NB4 (cell line): ENCODE data around the gene NUP35.

Experiments
- MYC ChIP-seq: IDR thresholded peaks from 2 replicates; pipeline ENCODE4 v1.6.1; 2011; ENCODE audit warnings: low read depth, low read length
- POLR2A ChIP-seq: IDR thresholded peaks from 2 replicates; pipeline ENCODE4 v1.6.1; 2011; ENCODE audit warnings: mild to moderate bottlenecking; ENCODE audit not compliant: insufficient read length; ENCODE audit errors: extremely low read depth
- TF ChIP-seq, protein P1 (sequence below): IDR thresholded peaks from one replicate; pipeline ENCODE4 v1.5.1; 2012; ENCODE audit warnings: low read depth, low read length
- TF ChIP-seq, protein P2 (sequence below): IDR thresholded peaks from 2 replicates; pipeline ENCODE4 v1.6.1; 2011; ENCODE audit warnings: low read depth, low read length

- TF ChIP-seq, protein P1, sequence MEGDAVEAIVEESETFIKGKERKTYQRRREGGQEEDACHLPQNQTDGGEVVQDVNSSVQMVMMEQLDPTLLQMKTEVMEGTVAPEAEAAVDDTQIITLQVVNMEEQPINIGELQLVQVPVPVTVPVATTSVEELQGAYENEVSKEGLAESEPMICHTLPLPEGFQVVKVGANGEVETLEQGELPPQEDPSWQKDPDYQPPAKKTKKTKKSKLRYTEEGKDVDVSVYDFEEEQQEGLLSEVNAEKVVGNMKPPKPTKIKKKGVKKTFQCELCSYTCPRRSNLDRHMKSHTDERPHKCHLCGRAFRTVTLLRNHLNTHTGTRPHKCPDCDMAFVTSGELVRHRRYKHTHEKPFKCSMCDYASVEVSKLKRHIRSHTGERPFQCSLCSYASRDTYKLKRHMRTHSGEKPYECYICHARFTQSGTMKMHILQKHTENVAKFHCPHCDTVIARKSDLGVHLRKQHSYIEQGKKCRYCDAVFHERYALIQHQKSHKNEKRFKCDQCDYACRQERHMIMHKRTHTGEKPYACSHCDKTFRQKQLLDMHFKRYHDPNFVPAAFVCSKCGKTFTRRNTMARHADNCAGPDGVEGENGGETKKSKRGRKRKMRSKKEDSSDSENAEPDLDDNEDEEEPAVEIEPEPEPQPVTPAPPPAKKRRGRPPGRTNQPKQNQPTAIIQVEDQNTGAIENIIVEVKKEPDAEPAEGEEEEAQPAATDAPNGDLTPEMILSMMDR: no peak
- no peak for TF ChIP-seq MYC
- no peak for TF ChIP-seq POLR2A
- TF ChIP-seq, protein P2, sequence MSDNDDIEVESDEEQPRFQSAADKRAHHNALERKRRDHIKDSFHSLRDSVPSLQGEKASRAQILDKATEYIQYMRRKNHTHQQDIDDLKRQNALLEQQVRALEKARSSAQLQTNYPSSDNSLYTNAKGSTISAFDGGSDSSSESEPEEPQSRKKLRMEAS: no peak
Observed at GRCh38 chr2:183125659-183126341, 1.6 kb downstream of the NUP35 start.
